ENCODE data around the gene JPH4. TPM values are rescaled to one million over a fixed set of nuclear protein-coding genes. Genes with fewer than 3 reads are reported as not detected.

Gene JPH4
- total RNA-seq, 1 experiment from 2014 or later: 50.1 TPM

GRCh38 chr14:23577004-23577681 lies 1.4 kb downstream of the JPH4 start (continued):
- TF ChIP-seq HMGXB4 (CRISPR knock-in tag; IDR thresholded peaks at IDR 0.05) (0 out of 2 replicates have a peak, but pooled peaks have one; percentile 59), ZNF219 (CRISPR knock-in tag; IDR thresholded peaks at IDR 0.05; ENCODE audit: borderline replicate concordance) (no peak), ARID4B (CRISPR knock-in tag; IDR thresholded peaks at IDR 0.05; ENCODE audit: borderline replicate concordance) (peak; percentile 32; the same call in 1 of the 2 replicates), CREB1 (CRISPR knock-in tag; IDR thresholded peaks at IDR 0.05) (0 out of 2 replicates have a peak, but pooled peaks have one; percentile 40), NFYB (CRISPR knock-in tag; conservative IDR thresholded peaks at IDR 0.05; ENCODE audit: low read depth) (no peak), FOXP4 (CRISPR knock-in tag; IDR thresholded peaks at IDR 0.05) (peak; percentile 83; the same call in 1 of the 2 replicates), CREM (CRISPR knock-in tag; IDR thresholded peaks at IDR 0.05) (no peak), ERG (CRISPR knock-in tag; IDR thresholded peaks at IDR 0.05) (no peak), ZNF121 (CRISPR knock-in tag; IDR thresholded peaks at IDR 0.05) (peak; percentile 29; the same call in 1 of the 2 replicates), MAX (CRISPR knock-in tag; IDR thresholded peaks at IDR 0.05) (peak; percentile 83), FOXP1 (CRISPR knock-in tag; IDR thresholded peaks at IDR 0.05; ENCODE audit: borderline replicate concordance) (peak; percentile 61; the same call in 1 of the 2 replicates), ZNF512 (CRISPR knock-in tag; IDR thresholded peaks at IDR 0.05; ENCODE audit: borderline replicate concordance) (no peak), PRDM15 (CRISPR knock-in tag; IDR thresholded peaks at IDR 0.05) (peak; percentile 67; the same call in 1 of the 2 replicates), USF2 (CRISPR knock-in tag; IDR thresholded peaks at IDR 0.05) (0 out of 2 replicates have a peak, but pooled peaks have one; percentile 30), E2F1 (CRISPR knock-in tag; IDR thresholded peaks at IDR 0.05) (peak; percentile 69; the same call in 1 of the 2 replicates), ZNF425 (CRISPR knock-in tag; conservative IDR thresholded peaks at IDR 0.05) (no peak)

Data from WTC11 (cell line).